HG03196 (cell line): ENCODE data around the gene CES5A.
"Not testable (repeated sequence)": the region's sequence is repeated elsewhere in the genome, so short reads cannot be mapped to it uniquely, and the experiment has no call there.

Experiments
- ATAC-seq: cut with Tn5 transposase; IDR thresholded peaks from one replicate; pipeline ENCODE4 v1.9.1; 2021; ENCODE audit not compliant: unreplicated experiment

Gene CES5A

GRCh38 chr16:55875273-55875672 is at the start of gene CES5A:
TSS of gene CES5A (minus strand) at chr16:55875373. CDS start at chr16:55875221, 152 bp downstream.
- ATAC-seq, result no peak

DNA sequence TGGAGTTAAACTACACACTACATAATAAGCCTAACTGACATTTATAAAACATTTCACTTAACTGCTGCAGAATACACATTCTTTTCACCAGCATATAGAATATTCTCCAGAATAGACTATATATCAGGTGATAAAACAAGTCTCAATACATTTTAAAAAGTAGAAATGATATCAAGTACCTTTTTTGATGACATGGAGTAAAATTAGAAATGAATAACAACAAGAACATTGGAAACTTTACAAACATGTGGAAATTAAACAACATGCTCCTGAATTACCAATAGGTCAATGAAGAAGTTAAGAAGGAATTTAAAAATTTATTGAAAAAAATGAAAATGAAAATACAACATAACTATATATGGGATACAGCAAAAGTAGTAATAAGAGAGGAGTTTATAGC is 47.5 kb upstream of the CES5A start:
- ATAC-seq, result no peak

DNA sequence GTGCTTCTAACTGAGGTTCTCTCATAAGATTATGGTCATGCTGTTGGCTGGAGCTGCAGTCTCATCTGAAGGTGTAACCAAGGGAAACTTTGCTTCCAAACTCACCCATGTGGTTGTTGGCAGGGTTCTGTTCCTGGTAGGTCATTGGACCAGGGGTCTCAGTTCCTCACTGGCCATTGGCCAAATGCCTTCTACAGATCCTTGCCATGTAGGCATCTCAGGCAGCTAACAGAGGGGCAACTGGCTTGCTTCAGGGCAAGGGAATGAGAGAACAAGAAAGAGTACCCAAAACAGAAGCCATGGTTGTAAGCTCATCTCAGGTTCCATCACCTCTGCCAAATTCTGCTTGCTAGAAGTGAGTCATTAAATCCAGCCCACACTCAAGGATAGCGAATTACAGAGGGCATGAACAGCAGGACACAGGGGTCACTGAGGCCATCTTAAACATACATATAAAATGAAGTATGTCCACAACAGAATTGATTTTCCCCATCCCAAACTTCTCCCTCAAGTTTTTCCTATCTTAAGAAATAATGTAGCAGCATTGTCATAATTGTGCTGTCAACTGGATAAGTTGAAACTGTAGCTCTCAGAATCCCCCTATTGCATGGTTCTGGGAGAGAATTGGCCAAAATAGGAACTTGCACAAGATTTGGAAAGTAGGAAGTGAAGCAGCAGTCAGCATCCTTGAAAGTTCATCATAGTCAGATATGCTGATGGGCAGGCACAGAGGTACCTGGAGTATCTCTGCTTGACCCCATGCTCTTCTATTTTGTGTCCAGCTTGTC is 42.4 kb upstream of the CES5A start:
- no peak for ATAC-seq

GRCh38 chr16:55915096-55915827 is 40.1 kb upstream of the CES5A start:
- no peak for ATAC-seq

GRCh38 chr16:55914383-55914782 is 39.2 kb upstream of the CES5A start:
- ATAC-seq, result no peak

- no peak for ATAC-seq
These were observed 38.5 kb upstream of the CES5A start for GRCh38 chr16:55913716-55914115.

- ATAC-seq, result not testable (repeated sequence)
These were observed 37.9 kb upstream of the CES5A start for GRCh38 chr16:55913121-55913520.

- no peak for ATAC-seq
These were observed 36.8 kb upstream of the CES5A start for GRCh38 chr16:55912022-55912421.

DNA sequence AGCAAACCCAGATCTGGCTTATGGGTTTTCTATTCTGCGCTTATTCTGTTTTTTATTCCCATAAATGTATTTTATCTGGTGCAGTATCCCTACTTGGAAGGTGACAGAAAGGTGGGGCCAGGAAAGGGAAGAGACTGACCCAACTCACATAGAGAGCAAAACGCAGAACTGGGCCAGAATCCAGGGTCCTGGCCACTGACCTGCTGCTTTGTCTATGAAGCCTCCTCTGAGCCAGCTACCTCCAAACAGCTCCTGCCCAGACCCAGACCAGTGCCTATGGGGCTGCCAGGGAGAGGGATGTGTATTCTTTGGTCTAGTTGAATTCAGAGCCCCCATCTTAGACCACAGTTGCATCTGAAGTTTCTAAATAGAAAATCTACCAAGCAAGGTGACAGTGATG is 36.4 kb upstream of the CES5A start:
- ATAC-seq, result no peak

DNA sequence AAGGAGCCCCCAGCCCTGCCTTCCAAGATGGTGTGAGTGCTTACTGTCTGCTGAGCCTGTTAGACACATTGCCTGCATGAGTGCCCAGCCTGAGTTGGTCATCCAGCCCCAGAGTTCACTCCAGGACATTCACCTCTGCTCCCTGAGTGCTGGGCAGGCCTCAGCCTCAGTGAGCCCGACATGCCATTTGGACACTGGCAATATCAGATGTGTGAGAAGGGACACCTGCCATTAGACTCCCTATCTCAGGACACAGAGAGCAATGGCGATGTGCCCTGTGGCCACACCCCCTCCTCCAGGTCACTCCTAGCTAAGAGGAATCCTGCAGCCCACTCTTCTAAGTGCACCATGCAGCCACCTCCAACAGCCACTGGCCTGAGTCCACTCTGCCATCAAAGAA is 34.7 kb upstream of the CES5A start:
- no peak for ATAC-seq

- ATAC-seq, result no peak
These were observed 33.5 kb upstream of the CES5A start for GRCh38 chr16:55908641-55909040.

GRCh38 chr16:55907661-55908060 is 32.5 kb upstream of the CES5A start:
- ATAC-seq, result no peak

- no peak for ATAC-seq
These were observed 30.9 kb upstream of the CES5A start for GRCh38 chr16:55906123-55906522.

DNA sequence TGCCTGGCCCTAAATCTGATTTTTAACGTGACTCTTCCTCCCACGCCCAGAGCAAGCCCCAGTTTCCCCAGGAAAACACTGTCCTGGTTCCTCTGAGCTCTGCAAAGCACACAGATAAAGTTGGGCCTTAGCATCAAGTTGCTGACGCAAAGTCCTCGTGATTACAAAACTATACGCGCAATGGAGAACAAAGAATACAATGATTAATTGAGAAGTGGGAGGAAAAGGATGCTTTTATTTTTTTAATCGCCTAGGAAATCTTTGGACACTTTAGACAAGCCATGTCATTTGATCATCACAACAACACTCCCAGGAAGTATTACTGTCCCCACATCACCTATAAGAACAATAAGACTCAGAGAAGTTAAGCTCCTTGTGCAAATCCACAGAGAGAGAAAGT is 30.5 kb upstream of the CES5A start:
- ATAC-seq, result no peak

- no peak for ATAC-seq
These were observed 26.5 kb upstream of the CES5A start for GRCh38 chr16:55901566-55902217.

DNA sequence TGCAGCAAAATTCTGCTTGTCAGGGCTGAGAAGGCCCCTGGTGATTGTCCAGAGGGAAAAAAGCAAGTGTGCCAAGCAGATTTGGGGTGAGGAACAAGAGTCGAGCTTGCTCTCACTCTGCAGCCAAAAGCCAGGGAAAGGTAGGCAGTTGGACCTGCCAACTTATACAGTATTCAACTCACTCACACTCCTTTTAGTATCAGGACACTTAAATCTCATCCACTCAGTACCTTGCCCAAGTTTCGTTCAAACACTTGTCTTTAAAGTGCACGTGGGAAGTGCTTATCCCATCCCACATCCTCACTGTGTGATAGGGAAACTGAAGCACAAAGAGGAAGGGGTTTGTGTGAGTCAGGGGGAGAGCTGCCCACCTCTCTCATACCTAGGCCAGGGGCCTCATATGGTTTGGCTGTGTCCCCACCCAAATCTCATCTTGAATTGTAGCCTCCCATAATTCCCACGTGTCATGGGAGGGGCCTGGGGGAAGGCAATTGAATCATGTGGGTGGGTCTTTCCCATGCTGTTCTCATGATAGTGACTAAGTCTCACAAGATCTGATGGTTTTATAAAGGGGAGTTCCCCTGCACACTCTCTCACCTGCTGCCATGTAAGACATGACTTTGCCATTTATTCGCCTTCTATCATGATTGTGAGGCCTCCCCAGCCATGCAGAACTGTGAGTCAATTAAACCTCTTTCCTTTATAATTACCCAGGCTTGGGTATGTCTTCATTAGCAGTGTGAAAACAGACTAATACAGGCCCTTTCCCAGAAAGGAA is 25.6 kb upstream of the CES5A start:
- no peak for ATAC-seq

DNA sequence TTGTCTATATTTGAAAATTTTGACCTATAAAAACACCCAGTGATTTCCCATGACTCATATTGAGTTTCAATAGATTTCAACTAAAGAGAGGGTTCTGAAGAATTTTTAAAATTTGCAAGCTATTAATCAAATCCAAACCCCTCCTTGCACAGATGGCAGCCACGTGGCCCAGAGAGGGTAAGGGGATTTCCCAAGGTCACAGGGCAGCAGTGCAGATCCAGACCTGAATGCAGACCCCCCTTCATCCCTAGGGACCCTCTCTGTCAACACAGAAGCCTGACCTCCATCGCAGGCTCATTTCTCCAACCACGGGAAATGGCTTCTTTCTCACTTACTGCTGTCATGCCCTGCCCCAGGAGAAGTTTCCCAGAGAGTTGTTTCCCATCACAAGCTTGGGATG is 24.7 kb upstream of the CES5A start:
- no peak for ATAC-seq

GRCh38 chr16:55898592-55898991 is 23.4 kb upstream of the CES5A start:
- ATAC-seq, result no peak

GRCh38 chr16:55892821-55893220 is 17.6 kb upstream of the CES5A start:
- no peak for ATAC-seq

DNA sequence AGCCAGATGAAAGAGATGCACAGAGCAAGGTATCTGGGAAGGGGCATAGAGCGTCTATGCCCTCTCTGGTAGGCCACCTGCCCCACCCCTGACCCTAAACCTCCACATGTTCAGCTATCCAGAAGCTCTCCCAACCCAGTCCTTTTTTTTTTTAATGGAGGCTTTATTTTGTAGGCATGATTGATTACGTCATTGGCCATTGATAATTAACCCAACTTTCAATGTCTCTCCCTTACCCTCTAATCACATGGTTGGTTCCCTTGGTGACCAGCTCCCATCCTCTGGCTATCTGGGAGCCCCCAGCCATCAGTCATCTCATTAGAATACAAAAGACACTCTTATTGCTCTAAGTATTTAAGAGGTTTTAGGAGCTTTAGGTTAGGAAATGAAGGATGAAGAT is 14.3 kb upstream of the CES5A start:
- no peak for ATAC-seq

- no peak for ATAC-seq
These were observed 13.4 kb upstream of the CES5A start for GRCh38 chr16:55888546-55888945.
